HG02610 (cell line): ENCODE results near the gene CD81.

ENCODE experiments used
- ATAC-seq: cut with Tn5 transposase; IDR thresholded peaks from one replicate; pipeline ENCODE4 v1.9.1; 2021; ENCODE audit warnings: mild to moderate bottlenecking, moderate library complexity; ENCODE audit not compliant: unreplicated experiment

The CD81 gene

GRCh38 chr11:2389377-2390026, 12.4 kb downstream of the CD81 start:
- ATAC-seq, result no peak

- no peak for ATAC-seq
Measured at GRCh38 chr11:2390091-2390724, 13.1 kb downstream of the CD81 start.

GRCh38 chr11:2390725-2391151, 13.6 kb downstream of the CD81 start:
- no peak for ATAC-seq

GRCh38 chr11:2391181-2391975, 14.3 kb downstream of the CD81 start:
- no peak for ATAC-seq

- ATAC-seq, result no peak
Measured at GRCh38 chr11:2392241-2392959, 15.3 kb downstream of the CD81 start.

GRCh38 chr11:2393111-2393868, 16.2 kb downstream of the CD81 start:
- ATAC-seq, result no peak

- no peak for ATAC-seq
Measured at GRCh38 chr11:2393941-2394817, 17.1 kb downstream of the CD81 start.

GRCh38 chr11:2394818-2395105, 17.7 kb downstream of the CD81 start:
- ATAC-seq, result no peak

- no peak for ATAC-seq
Measured at GRCh38 chr11:2395211-2395730, 18.2 kb downstream of the CD81 start.

- no peak for ATAC-seq
Measured at GRCh38 chr11:2395856-2396255, 18.7 kb downstream of the CD81 start.

GRCh38 chr11:2396471-2396870, 19.4 kb downstream of the CD81 start:
- no peak for ATAC-seq

- ATAC-seq, result no peak
Measured at GRCh38 chr11:2397005-2397404, 19.9 kb downstream of the CD81 start.

- no peak for ATAC-seq
Measured at GRCh38 chr11:2398664-2399355, 21.7 kb downstream of the CD81 start.

GRCh38 chr11:2399488-2400068, 22.5 kb downstream of the CD81 start:
- peak; percentile 0 for ATAC-seq

GRCh38 chr11:2400069-2400761, 23.1 kb downstream of the CD81 start, which contains the start of gene TSSC4:
Gene TSSC4, plus strand, starts transcription at chr11:2400750. Its CDS starts 1,884 bp downstream, at chr11:2402634.
- ATAC-seq, result peak; percentile 81

GRCh38 chr11:2400762-2401435, 23.8 kb downstream of the CD81 start:
- no peak for ATAC-seq

GRCh38 chr11:2401436-2401984, 24.4 kb downstream of the CD81 start:
- no peak for ATAC-seq
